WERI-Rb-1 (cell line): ENCODE measurements around the gene CTSC.
"Not testable (repeated sequence)": the region's sequence is repeated elsewhere in the genome, so short reads cannot be mapped to it uniquely, and the experiment has no call there.

Source experiments
- DNase-seq: peaks from one replicate; pipeline ENCODE4 v3.0.0-alpha.2; 2020
- H3K27ac ChIP-seq: fragments of 250-450 bp; sonication (Bioruptor Pico); 2 replicates; pipeline ENCODE4 v1.5.1; 2020; ENCODE audit warnings: mild to moderate bottlenecking, moderate library complexity
- H3K27me3 ChIP-seq: fragments of 250-450 bp; sonication (Bioruptor Pico); 2 replicates; pipeline ENCODE4 v1.5.1; 2021; ENCODE audit warnings: mild to moderate bottlenecking, low read depth, moderate library complexity; ENCODE audit not compliant: insufficient read depth, severe bottlenecking
- H3K36me3 ChIP-seq: fragments of 250-450 bp; sonication (Bioruptor Pico); 2 replicates; pipeline ENCODE4 v1.5.1; 2020; ENCODE audit warnings: mild to moderate bottlenecking, moderate library complexity
- H3K4me3 ChIP-seq: 2 replicates; pipeline ENCODE4 v1.5.1; 2011; ENCODE audit warnings: low read depth, mild to moderate bottlenecking, control low read depth, low read length
- H3K9me3 ChIP-seq: fragments of 250-450 bp; sonication (Bioruptor Pico); 2 replicates; pipeline ENCODE4 v1.5.1; 2021; ENCODE audit warnings: mild to moderate bottlenecking, moderate library complexity; ENCODE audit not compliant: severe bottlenecking
- TF ChIP-seq, protein P1 (sequence below): IDR thresholded peaks from 2 replicates; pipeline ENCODE4 v1.5.1; 2011; ENCODE audit warnings: low read depth, mild to moderate bottlenecking, control low read depth, inconsistent platforms, low read length

CTSC gene

DNA sequence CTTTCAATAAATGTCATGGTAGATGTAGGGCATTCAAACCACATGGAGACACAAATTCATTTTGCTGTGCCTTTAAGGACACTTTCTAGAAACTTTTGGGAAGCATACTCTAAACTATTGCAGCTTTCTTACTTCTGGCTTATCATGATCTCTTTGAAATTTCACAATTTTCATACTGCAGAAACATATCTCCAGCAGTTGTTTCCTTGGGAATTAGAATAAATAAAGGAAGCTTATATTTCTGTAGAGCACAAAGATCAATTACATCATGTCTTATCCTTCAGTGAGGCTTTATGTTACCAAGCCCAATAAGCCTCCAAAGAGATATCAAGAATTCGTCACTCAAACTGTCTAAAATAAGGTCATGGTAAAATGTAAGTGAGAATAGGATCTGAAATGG is 87.8 kb downstream of the CTSC start:
- TF ChIP-seq, protein P1, sequence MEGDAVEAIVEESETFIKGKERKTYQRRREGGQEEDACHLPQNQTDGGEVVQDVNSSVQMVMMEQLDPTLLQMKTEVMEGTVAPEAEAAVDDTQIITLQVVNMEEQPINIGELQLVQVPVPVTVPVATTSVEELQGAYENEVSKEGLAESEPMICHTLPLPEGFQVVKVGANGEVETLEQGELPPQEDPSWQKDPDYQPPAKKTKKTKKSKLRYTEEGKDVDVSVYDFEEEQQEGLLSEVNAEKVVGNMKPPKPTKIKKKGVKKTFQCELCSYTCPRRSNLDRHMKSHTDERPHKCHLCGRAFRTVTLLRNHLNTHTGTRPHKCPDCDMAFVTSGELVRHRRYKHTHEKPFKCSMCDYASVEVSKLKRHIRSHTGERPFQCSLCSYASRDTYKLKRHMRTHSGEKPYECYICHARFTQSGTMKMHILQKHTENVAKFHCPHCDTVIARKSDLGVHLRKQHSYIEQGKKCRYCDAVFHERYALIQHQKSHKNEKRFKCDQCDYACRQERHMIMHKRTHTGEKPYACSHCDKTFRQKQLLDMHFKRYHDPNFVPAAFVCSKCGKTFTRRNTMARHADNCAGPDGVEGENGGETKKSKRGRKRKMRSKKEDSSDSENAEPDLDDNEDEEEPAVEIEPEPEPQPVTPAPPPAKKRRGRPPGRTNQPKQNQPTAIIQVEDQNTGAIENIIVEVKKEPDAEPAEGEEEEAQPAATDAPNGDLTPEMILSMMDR, result no peak
- Histone ChIP-seq H3K9me3 (no peaks in the 10 kb centered on the region), H3K27ac (no peak overlapping the region), H3K27me3 (no peaks in the 10 kb centered on the region), H3K36me3 (no peaks in the 10 kb centered on the region), H3K4me3 (no peak overlapping the region)
- no peak for DNase-seq

DNA sequence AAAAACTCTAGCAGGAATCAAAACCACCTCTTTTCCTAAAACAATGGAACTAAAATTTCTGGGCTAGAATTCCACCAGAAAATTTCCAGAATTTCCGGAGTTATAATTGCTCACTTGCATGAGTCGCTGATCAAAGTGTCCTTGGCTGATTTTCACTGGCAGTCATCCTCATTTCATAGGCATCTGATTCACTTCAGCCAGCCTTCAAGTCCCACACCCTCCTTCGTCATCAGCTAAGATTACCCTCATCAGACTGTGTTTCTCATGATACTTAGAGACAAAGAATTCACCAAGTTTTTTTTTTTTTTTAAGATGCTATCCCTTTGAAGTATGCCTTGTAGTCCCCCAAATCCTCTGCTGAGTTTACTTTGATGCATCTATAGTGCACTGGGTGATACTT is 90.8 kb downstream of the CTSC start:
- H3K9me3 ChIP-seq, result no peaks in the 10 kb centered on the region
- H3K27me3 ChIP-seq, result no peaks in the 10 kb centered on the region
- no peak for DNase-seq
- H3K36me3 ChIP-seq, result no peaks in the 10 kb centered on the region
- H3K27ac ChIP-seq, result no peak overlapping the region
- H3K4me3 ChIP-seq, result no peak overlapping the region
- TF ChIP-seq, protein P1, result no peak

DNA sequence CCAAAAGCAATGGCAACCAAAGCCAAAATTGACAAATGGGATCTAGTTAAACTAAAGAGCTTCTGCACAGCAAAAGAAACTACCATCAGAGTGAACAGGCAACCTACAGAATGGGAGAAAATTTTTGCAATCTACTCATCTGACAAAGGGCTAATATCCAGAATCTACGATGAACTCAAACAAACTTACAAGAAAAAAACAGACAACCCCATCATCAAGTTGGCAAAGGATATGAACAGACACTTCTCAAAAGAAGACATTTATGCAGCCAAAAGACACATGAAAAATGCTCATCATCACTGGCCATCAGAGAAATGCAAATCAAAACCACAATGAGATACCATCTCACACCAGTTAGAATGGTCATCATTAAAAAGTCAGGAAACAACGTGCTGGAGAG is 92.0 kb downstream of the CTSC start:
- H3K27me3 ChIP-seq, H3K27ac ChIP-seq, DNase-seq, H3K4me3 ChIP-seq, H3K9me3 ChIP-seq, H3K36me3 ChIP-seq: not testable (repeated sequence)
